Neuron (in vitro differentiated cells): Measurements from ENCODE around the gene AGPAT3.

ENCODE experiments used
- H2AFZ ChIP-seq: one replicate; pipeline ENCODE4 v1.6.1; 2013; ENCODE audit warnings: low read depth, mild to moderate bottlenecking, inconsistent platforms, low read length, moderate library complexity
- H3K27me3 ChIP-seq: one replicate; pipeline ENCODE4 v1.6.1; 2013; ENCODE audit warnings: low read length; ENCODE audit not compliant: insufficient read depth
- H3K36me3 ChIP-seq: one replicate; pipeline ENCODE4 v1.6.1; 2013; ENCODE audit warnings: low read length; ENCODE audit not compliant: insufficient read depth
- H3K4me1 ChIP-seq: one replicate; pipeline ENCODE4 v1.6.1; 2013; ENCODE audit warnings: low read length; ENCODE audit not compliant: insufficient read depth
- H3K4me3 ChIP-seq: 2 replicates; pipeline ENCODE4 v1.5.1; 2013; ENCODE audit warnings: mild to moderate bottlenecking, low read length, moderate library complexity
- H3K9me3 ChIP-seq: one replicate; pipeline ENCODE4 v1.6.1; 2013; ENCODE audit warnings: low read length

The AGPAT3 gene

DNA sequence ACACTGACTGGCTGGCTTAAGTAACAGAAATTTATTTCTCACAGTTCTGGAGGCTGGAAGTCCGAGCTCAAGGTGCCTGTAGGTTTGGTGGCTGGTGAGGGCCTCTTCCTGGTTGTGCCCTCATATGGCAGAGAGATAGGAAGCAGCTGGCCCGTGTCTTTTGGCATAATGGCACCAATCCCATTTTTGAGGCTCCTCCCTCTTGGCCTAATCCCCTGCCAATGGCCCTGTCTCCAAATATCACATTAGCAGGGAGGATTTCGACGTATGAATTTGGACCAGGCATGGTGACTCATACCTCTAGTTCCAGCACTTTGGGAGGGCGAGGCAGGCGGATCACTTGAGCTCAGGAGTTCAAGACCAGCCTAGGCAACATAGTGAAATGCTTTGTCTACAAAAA lies 37.4 kb downstream of the AGPAT3 start:
- peaks cover 5% of the 10 kb centered on the region for H3K4me1 ChIP-seq
- no peaks in the 10 kb centered on the region for H3K27me3 ChIP-seq
- peaks cover 16% of the 10 kb centered on the region for H3K36me3 ChIP-seq
- H2AFZ ChIP-seq: no peak overlapping the region
- peaks cover 16% of the 10 kb centered on the region for H3K9me3 ChIP-seq
- H3K4me3 ChIP-seq: no peak overlapping the region

DNA sequence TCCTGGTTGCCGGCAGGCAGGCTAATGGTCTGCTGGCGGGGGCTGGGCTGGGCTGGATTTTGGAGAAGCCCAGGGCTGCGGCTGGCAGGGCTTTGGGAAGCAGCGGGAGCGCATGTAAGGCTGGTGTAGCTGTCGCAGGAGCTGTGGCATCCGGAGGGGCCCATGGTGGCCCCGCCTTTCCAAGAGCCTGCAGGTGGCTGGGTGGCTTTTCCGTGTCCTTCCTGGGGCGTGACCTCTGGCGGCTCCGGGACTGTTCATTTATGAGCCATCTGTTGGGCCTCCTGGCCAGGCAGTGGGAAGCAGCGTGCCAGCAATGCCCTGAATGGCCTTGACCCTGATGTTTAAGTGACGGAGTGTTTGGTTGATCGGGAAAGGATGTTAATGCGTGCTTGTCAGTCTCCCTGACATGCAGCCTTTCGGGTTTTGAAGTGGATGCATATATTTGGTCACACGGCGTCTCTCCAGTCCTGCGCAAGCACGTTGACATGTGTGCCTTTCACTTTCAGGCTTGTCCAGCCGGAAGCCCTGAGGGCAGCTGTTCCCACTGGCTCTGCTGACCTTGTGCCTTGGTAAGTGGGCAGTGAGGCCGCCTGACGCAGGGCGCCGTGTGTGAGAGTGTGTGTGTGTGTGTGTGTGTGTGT lies 38.5 kb downstream of the AGPAT3 start:
- Histone ChIP-seq H3K9me3 (peaks cover 16% of the 10 kb centered on the region), H3K4me3 (no peak overlapping the region), H3K36me3 (peaks cover 16% of the 10 kb centered on the region), H2AFZ (no peak overlapping the region), H3K4me1 (peaks cover 5% of the 10 kb centered on the region), H3K27me3 (no peaks in the 10 kb centered on the region)

DNA sequence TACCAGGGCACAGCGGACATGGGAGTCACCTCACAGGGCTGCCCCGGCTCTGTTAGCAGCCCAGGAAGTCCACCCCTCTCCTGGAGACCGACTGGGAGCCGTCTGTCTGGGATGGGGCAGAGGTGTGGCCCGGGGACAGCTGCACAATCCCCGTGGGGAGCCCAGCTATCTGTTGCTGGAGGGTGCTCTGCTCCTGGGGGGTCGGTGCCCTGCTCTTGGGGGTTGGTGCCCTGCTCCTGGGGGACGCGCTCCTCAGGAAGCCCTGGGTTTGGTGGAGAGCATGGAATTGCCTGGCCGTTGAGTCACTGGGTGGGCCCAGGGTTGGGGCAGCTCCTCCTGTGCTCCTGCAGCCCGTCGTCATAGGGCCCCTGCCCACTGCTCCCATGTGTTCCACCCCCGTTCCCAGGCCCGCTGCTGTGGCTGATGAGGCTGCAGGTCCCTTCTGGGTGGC lies 39.3 kb downstream of the AGPAT3 start:
- peaks cover 9% of the 10 kb centered on the region for H3K9me3 ChIP-seq
- no peak overlapping the region for H2AFZ ChIP-seq

DNA sequence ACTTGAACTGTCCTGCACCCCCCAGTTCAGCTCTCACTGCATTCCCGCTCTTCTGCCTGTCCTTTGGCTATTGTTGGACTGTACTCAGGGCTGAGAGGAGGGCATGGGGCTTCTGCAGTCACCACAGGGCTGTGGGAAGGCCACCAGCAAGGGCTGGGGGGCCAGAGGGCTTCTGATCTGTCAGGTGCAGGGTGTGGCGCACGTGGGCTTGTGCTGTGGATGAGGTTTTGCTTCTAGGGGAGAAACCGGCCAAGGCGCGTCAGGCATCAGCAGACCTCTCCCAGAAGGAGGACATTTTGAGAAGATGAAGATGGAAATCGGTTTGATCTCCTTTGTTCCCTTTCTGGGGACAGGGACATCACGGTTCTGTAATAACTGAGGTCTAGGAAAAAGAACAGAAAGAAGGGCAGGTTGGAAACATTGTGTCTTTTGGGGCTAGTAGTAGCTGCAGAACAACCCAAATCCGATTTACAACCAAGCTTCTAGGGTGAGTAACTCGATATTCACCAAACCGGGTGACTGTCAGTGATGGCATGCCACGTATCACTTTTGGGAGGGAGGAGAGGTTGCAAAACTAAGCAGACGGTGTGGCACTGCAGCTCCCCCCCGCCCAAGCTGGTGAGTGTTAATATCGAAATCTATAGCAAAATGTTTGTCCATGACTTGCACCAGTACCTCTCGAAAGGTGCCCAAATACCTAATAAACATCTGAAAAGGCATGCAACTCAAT lies 40.9 kb downstream of the AGPAT3 start:
- no peaks in the 10 kb centered on the region for H3K27me3 ChIP-seq
- H3K4me1 ChIP-seq: peaks cover 16% of the 10 kb centered on the region
- H3K36me3 ChIP-seq: peaks cover 5% of the 10 kb centered on the region
- H3K4me3 ChIP-seq: no peak overlapping the region
- no peak overlapping the region for H2AFZ ChIP-seq
- H3K9me3 ChIP-seq: no peaks in the 10 kb centered on the region

More for the DNA sequence above, 39.3 kb downstream of the AGPAT3 start:
- Histone ChIP-seq H3K4me3 (no peak overlapping the region), H3K27me3 (no peaks in the 10 kb centered on the region), H3K4me1 (peaks cover 5% of the 10 kb centered on the region), H3K36me3 (peaks cover 10% of the 10 kb centered on the region)

DNA sequence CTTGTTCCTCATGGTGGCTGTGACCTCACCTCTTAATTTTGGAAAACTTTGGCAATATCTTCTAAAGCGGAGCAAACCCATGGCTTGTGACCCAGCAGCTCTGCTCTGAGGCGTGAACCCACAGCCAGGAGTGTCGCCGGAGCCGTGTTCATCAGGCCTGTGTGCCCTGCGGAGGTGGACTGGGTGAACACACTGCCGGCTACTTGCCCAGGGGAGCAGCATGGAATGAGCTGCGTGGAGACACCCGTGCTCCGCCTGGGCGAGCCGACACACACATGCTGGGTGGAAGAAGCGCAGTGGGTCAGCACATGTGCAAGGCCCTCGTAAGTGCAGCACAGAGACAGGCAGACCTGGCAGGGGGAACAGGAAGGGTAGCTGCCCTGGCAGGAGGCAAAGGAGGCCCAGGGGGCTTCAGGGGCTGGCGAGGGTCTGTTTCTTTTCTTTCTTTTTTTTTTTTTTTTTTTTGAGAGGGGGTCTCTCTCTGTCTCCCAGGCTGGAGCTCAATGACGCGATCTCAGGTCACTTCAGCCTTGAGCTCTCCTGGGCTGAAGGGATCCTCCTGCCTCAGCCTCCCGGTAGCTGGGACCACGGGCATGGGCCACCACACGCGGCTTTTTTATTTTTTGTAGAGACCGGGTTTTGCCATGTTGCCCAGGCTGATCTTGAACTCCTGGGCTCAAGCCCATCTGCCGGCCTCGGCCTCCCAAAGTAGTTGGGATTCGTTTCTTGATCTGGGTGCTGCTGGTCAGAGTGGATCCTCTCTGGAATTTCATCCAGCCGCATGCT lies 41.8 kb downstream of the AGPAT3 start:
- H3K4me1 ChIP-seq: peaks cover 16% of the 10 kb centered on the region
- H2AFZ ChIP-seq: no peak overlapping the region
- H3K36me3 ChIP-seq: peaks cover 5% of the 10 kb centered on the region
- H3K27me3 ChIP-seq: no peaks in the 10 kb centered on the region
- no peak overlapping the region for H3K4me3 ChIP-seq
- no peaks in the 10 kb centered on the region for H3K9me3 ChIP-seq

DNA sequence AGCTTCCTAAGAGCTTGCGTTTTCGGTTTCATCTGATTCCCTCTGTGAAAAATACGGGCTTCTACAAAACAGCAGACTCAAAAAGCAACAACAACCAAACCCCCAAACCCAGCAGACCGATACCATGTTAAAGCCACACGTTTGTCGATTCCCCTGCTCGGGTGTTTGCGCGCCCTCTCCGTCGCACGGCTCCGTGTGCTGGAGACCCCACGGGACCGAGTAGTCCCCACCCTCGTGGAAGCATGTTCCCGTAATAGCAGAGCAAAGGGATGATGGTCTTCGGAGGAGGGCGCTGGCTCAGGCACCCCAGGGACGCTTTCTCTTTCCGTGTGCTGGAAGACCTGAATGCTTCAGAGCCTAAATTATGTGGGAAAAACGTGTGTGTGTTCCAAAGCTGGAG lies 42.7 kb downstream of the AGPAT3 start:
- Histone ChIP-seq H3K4me1 (peaks cover 16% of the 10 kb centered on the region), H3K9me3 (peaks cover 2% of the 10 kb centered on the region), H3K27me3 (no peaks in the 10 kb centered on the region), H3K36me3 (peaks cover 5% of the 10 kb centered on the region), H2AFZ (no peak overlapping the region), H3K4me3 (no peak overlapping the region)

DNA sequence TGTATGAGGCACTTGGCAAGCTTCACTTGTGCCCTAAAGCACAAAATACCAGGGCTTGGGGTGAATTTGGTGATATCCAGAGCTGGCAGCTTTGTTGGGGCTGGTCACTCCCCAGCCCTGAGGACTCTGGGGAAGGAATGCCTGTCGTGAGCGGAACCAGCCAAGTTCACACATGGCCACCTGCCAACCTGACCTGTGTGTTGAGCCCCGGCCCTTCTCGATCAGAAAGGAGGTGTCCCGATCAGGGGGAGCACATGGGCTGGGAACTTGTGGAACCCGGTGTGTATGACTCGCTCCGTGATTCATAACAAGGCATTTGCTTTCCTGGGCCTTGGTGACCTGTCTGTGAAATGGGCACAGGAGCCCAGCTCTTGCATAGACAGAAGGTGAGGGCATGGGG lies 43.1 kb downstream of the AGPAT3 start:
- H3K27me3 ChIP-seq: no peaks in the 10 kb centered on the region
- peaks cover 5% of the 10 kb centered on the region for H3K36me3 ChIP-seq
- peaks cover 13% of the 10 kb centered on the region for H3K4me1 ChIP-seq
- no peak overlapping the region for H3K4me3 ChIP-seq
- no peak overlapping the region for H2AFZ ChIP-seq
- peaks cover 2% of the 10 kb centered on the region for H3K9me3 ChIP-seq

DNA sequence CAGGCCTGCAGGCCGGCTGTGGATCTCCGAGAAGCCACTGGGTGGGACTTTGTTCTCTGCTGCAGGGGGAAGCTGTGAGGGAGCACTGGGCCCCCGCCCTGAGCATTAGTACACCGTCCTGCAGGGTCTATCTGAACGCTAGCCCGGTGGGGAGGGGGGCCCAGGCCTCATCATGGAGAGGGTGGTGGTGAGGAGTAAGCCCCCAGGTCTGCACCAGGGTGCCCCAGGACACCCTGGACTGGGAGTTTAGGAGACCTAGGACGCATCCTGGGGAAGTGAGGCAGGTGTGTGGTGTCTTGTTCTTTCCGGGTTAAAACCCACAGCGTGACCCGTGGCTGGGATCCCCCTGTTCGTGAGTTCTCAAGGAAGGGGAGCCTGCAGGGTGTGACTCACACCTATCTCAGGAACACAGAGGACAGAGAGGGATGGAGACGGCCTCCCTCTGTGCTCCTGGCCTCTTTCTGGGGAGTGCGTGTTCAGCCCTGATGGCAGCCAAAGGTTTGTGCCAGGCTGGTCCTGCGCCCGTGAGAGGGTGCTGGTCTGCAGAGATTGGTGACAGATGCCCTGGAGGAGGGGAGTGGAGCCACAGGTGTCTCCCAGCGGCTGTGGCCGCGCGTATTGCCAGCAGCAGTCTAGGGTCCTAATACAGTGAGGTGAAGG lies 44.8 kb downstream of the AGPAT3 start:
- Histone ChIP-seq H2AFZ (no peak overlapping the region), H3K27me3 (no peaks in the 10 kb centered on the region), H3K4me1 (peaks cover 15% of the 10 kb centered on the region), H3K4me3 (no peak overlapping the region), H3K36me3 (peaks cover 5% of the 10 kb centered on the region), H3K9me3 (peaks cover 2% of the 10 kb centered on the region)

DNA sequence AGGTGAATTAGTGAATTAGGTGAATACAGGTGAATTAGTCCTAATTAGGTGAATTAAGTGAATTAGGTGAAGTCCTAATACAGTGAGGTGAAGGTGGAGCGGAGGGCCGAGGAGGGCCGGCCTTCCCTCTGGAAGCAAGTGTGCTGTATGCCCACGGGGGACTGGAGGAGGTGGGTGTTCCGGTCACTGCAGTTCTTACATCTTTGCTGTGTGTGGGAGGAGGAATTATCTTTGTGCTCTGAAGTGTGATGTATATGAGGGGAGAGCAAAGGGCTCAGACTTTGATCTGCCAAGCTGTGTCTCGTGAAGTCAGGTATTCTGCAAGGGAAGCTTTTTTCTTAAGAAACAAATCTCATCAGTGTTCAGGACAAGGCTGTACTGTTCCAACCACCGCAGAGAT lies 45.4 kb downstream of the AGPAT3 start:
- Histone ChIP-seq H3K27me3 (no peaks in the 10 kb centered on the region), H3K36me3 (peaks cover 5% of the 10 kb centered on the region), H2AFZ (no peak overlapping the region), H3K4me1 (peaks cover 15% of the 10 kb centered on the region), H3K9me3 (peaks cover 2% of the 10 kb centered on the region), H3K4me3 (no peak overlapping the region)

DNA sequence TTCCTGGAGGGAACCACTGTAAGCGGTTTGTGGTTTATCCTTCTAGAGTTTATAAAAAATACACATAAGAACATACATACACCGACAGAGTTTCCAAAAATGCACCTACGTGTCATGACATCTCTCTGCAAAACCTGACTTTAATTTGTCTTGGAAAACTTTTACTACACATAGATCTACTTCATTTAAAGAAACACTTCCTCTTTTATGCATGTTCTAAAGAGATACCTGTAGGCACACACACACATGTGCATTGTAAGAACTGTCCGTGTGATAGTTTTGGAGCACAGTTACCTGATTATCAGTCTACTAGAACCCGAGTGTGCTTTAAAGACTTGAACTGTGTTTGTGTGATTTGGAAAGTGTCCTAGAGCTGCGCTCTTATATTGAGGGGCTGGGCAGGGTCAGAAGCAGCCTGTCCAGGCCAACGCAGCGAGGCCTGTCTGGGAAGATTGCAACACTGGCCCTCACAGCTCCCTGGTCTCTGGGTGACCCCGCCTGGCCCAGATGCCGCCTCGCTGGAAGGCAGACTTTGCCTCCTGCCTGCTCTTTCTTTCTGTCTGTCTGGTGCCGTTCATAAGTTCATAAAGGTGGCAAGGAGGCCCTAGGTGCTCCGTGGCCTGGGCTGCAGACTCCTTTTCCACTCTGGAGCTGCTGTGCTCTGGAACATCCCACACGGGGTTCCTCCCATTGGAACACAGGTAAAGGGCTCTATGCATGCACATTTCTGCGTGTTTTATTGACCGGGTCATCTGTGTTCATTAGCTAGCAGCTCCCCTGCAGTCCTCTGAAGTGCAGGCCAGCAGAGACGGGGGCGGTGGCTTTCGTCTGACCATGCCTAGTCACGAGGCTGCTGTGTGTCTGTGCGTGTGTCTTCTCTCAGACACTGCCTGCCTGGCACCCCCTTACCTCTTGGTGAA lies 46.3 kb downstream of the AGPAT3 start:
- peaks cover 2% of the 10 kb centered on the region for H3K9me3 ChIP-seq
- H2AFZ ChIP-seq: no peak overlapping the region
- H3K4me1 ChIP-seq: peaks cover 15% of the 10 kb centered on the region
- H3K27me3 ChIP-seq: no peaks in the 10 kb centered on the region
- peaks cover 5% of the 10 kb centered on the region for H3K36me3 ChIP-seq
- H3K4me3 ChIP-seq: no peak overlapping the region

DNA sequence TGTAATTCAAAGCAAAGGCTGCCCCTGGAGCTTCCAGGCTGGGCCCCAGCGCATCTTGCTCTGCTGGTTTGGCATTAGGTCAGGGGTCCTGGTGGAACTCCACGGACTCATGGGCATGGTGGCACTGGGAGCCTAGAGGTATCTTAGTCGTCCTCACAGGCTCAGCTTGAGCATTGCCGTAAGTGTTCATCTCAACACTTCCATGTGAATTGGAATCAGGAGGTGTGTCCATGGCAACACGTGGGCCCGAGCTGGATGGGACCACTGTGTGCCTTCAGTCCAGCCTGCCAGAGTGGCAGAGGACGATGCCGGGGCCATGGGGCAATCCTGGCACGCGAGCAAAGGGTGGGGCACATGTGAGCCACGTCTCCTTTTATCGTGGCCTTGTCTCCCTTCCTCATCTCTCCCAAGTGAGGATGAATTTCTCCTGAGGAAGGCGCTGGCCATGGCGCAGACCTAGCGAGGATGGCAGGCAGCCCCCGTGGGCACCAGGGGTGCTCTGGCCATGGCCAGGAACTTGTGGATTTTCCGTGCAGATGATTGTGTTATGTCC lies 47.0 kb downstream of the AGPAT3 start:
- Histone ChIP-seq H2AFZ (no peak overlapping the region), H3K4me3 (no peak overlapping the region), H3K4me1 (peaks cover 15% of the 10 kb centered on the region), H3K27me3 (no peaks in the 10 kb centered on the region), H3K36me3 (no peaks in the 10 kb centered on the region), H3K9me3 (peaks cover 2% of the 10 kb centered on the region)

DNA sequence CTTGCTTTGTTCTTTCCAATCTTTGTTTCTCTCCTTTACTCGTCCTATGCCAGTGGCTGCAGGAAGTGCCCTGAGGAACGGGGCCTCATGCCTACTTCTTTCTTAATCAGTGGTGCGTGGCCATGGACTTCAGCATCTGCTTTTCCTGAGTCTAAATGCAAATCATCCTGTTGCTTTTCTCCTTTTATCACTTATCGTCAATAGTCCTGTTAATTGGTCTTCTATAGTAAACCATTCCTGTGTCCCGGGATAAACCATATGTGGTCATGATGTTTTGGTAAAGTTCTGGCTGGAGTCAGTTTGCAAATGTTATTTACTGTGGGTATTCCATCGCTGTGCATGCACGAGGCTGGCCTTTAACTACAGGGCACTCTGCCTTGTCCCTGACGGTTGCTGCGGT lies 47.5 kb downstream of the AGPAT3 start:
- no peak overlapping the region for H2AFZ ChIP-seq
- peaks cover 15% of the 10 kb centered on the region for H3K4me1 ChIP-seq
- H3K9me3 ChIP-seq: peaks cover 2% of the 10 kb centered on the region
- H3K36me3 ChIP-seq: no peaks in the 10 kb centered on the region
- no peaks in the 10 kb centered on the region for H3K27me3 ChIP-seq
- no peak overlapping the region for H3K4me3 ChIP-seq
